Fibroblast of villous mesenchyme (primary cell): ENCODE results near the gene NAPG. TPM values are rescaled to one million over a fixed set of nuclear protein-coding genes. Genes with fewer than 3 reads are reported as not detected.
"Not testable (repeated sequence)": the region's sequence is repeated elsewhere in the genome, so short reads cannot be mapped to it uniquely, and the experiment has no call there.

Experiments
- DNase-seq: peaks from one replicate; pipeline ENCODE4 v3.0.0-alpha.2; 2010; ENCODE audit warnings: low read depth
- H3K4me3 ChIP-seq: 2 replicates; pipeline ENCODE4 v1.5.1; 2011; ENCODE audit warnings: low read depth, mild to moderate bottlenecking, low read length
- CTCF ChIP-seq: IDR thresholded peaks from 2 replicates; pipeline ENCODE4 v1.5.1; 2012; ENCODE audit warnings: low read depth, mild to moderate bottlenecking, low read length; ENCODE audit not compliant: insufficient read depth
- total RNA-seq: library from RNA; depleted of rRNA; stranded (reverse); fragments of >200 nt; gene quantifications from 2 replicates; pipeline ENCODE4 v1.2.3, GENCODE V29; 2012

The NAPG gene
- total RNA-seq, 1 donor: 67.8 TPM

- DNase-seq: peak; percentile 38
- no peak overlapping the region for H3K4me3 ChIP-seq
- no peak for TF ChIP-seq CTCF
These were observed 53.4 kb downstream of the NAPG start for GRCh38 chr18:10579079-10579867.

DNA sequence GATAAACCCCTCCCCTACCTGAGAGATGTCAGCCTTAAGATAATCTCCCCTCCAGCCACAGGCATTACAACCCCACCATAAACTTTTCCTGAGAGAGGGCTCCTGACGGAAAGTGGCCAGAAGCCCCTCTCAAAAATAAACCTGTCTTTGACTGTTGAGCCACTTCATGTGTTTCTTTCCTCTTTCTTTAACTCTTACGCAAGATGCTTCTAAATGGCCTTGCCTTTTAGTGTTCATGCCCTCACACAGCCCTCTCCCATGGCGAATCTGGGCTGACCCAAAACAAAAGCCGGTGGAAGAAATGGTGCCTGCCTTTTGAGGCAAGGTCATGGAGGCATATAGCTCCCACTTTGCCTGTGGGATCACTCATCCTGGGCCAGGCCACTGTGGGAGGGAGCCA lies 54.4 kb downstream of the NAPG start:
- no peak for DNase-seq
- no peak for TF ChIP-seq CTCF
- no peak overlapping the region for H3K4me3 ChIP-seq

DNA sequence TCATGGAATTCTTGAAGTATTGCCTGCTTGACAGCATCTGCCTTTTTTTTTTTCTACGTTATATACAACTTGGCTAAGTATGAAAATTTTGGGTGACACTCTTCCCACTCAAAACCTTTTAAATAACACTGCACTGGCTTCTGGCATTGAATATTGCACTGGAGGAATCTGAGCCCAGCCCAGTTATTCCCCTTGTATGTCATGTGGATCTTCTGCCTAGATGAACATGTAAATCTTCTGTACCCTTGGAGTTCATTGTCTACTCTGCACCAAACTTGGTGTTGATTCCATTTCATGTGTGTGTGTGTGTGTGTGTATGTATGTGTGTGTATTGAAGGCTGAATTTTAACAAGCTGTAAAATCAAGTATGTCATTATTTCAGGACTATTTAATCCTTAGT lies 59.4 kb downstream of the NAPG start:
- H3K4me3 ChIP-seq: no peak overlapping the region
- no peak for TF ChIP-seq CTCF
- no peak for DNase-seq

DNA sequence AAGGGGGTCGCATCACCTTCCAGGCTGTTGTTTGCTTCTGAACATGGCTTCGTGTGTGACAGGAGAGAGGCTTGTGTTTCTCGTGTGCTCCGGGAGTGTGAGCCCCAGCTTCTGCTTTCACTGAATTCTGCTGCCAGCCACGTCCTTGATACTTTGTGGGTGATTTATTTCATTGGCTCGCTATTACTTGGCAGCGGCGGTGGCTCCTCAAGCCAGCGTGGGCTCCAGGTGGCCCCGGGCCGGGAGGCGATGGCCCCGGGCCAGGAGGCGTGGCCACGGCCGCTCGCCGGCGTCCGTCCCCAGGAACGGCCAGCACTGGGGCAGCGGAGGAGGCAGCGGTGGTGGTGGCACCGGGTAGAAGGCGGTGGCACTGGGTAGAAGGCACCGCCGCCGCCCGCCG lies 63.1 kb downstream of the NAPG start:
- DNase-seq: no peak
- no peak overlapping the region for H3K4me3 ChIP-seq
- no peak for TF ChIP-seq CTCF

- TF ChIP-seq CTCF: no peak
- DNase-seq: no peak
- H3K4me3 ChIP-seq: no peak overlapping the region
These were observed 64.6 kb downstream of the NAPG start for GRCh38 chr18:10590412-10590811.

DNA sequence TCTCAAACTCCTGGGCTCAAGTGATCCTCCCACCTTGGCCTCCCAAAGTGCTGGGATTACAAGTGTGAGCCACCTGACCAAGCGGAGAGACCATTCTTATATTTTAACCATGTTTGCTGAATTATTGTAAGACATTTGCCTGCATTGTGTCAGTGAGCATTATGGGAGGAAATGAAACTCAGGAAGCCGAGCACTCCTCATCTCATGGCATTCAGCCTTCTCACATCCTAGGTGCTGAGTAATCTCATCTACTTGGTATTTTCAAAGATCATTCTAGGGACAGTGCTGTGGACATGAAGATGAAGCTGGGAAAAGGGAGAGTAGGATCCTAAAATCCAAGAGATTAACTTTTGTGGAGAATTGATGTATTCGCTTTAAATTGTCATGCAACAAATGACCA lies 66.1 kb downstream of the NAPG start:
- DNase-seq: no peak
- no peak overlapping the region for H3K4me3 ChIP-seq
- TF ChIP-seq CTCF: no peak

DNA sequence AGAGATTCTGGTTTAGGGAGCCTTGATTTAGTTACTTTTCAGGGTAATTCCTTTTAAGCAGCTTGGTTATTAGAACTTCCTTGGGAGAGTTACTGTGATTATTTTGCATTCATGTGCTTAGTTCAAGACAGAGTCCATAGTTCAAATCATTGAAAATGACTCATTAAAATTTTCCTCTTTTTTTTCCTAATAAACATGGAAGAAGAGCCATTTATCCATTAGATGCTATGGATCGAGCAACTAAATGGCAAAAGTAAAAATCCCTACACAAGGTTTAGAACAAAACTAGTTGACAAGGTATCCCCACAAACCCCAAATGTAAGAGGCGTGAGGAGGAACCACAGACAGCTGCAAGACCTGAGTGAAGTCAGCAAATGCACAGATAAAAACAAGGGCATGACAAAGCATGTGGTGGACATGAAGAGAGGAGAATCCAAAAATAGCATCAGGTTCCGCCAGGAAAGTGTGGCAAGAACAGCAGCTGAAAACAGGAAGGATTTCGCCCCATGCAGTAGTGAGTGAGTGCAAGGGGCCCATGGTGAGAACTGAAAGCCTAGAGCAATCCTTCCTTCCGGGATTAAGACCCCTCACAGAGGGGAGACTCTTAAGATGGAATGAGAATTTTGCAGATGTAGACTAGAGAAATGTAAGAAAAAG lies 67.7 kb downstream of the NAPG start:
- H3K4me3 ChIP-seq, DNase-seq: not testable (repeated sequence)

DNA sequence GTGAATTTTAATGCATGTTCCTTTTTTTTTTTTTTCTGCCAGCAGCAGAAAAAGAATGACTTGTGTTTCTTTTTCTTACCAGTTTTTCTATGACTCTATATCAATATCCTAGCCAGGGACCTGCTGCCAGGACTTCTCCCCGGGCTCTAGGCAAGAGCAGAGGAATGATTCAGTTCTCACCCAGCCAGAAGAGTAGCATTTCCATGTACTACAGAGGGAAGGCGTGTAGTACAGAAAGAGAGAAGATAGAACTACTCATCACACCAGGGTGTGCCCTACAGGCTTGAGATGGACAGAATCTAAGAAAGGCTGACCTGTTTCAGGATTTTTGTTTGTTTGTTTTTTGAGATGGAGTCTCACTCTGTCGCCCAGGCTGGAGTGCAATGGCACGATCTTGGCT lies 70.1 kb downstream of the NAPG start:
- H3K4me3 ChIP-seq, DNase-seq: not testable (repeated sequence)

DNA sequence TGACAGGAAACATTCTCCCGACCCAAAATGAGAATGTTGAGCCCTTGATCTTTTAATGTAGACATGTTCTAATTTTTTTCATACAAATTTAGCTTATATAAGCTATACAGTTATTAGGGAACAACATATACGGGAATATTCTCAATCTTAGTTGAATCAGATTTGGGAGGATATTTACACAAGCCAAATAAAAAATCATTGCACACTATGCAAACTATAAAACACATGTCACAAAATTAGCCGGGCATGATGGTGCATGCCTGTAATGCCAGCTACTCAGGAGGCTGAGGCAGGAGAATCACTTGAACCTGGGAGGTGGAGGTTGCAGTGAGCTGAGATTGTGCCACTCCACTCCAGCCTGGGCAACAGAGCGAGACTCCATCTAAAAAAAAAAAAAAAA lies 71.9 kb downstream of the NAPG start:
- DNase-seq, H3K4me3 ChIP-seq: not testable (repeated sequence)

- DNase-seq, H3K4me3 ChIP-seq: not testable (repeated sequence)
These were observed 74.9 kb downstream of the NAPG start for GRCh38 chr18:10600701-10601100.
